CD8-positive, alpha-beta memory T cell (primary cell): ENCODE measurements around the gene EXPH5. TPM values are rescaled to one million over a fixed set of nuclear protein-coding genes. Genes with fewer than 3 reads are reported as not detected.
A peak's percentile ranks its signal among the peaks of the same experiment; 100 is the strongest.

Experiments used
- CTCF ChIA-PET: fragments of 350-600 bp; sonication (Branson Sonifier 250); formaldehyde crosslinking; loops from one replicate; lab custom pipeline; 2021; ENCODE audit warnings: antibody characterized with exemption; lab: Charles Lee
- POLR2A ChIA-PET: fragments of 350-600 bp; sonication (Branson Sonifier 250); formaldehyde crosslinking; loops from one replicate; lab custom pipeline; 2021; ENCODE audit warnings: antibody characterized with exemption; lab: Charles Lee
- DNase-seq, 5 donors: peaks; one replicate each; pipeline versions ENCODE4 v3.0.0 to v3.0.0-alpha.2; 2020 to 2022; ENCODE audit warnings: mixed read lengths in 1 of 5
- H3K27ac ChIP-seq: one replicate; pipeline ENCODE4 v1.7.0; 2013; ENCODE audit warnings: low read depth, mild to moderate bottlenecking, low read length, moderate library complexity
- H3K27me3 ChIP-seq: 2 replicates; pipeline ENCODE4 v1.7.0; 2013; ENCODE audit warnings: low read length, mild to moderate bottlenecking; ENCODE audit not compliant: insufficient read depth, poor library complexity, severe bottlenecking
- H3K36me3 ChIP-seq: 2 replicates; pipeline ENCODE4 v1.7.0; 2013; ENCODE audit warnings: mild to moderate bottlenecking, low read length, moderate library complexity; ENCODE audit not compliant: insufficient read depth
- H3K4me1 ChIP-seq: 2 replicates; pipeline ENCODE4 v1.7.0; 2013; ENCODE audit warnings: mild to moderate bottlenecking, low read length, moderate library complexity; ENCODE audit not compliant: insufficient read depth
- H3K4me3 ChIP-seq: 2 replicates; pipeline ENCODE4 v1.7.0; 2013; ENCODE audit warnings: mild to moderate bottlenecking, low read length
- H3K9me3 ChIP-seq: 2 replicates; pipeline ENCODE4 v1.7.0; 2013; ENCODE audit warnings: mild to moderate bottlenecking, low read length
- H3K27ac Mint-ChIP-seq, 8 donors: one replicate each; pipeline ENCODE4 v1.8.0; 2020 to 2021; ENCODE audit warnings: mixed read lengths in 8 of 8, mild to moderate bottlenecking in 6 of 8, inconsistent platforms in 3 of 8, moderate library complexity in 3 of 8
- H3K27me3 Mint-ChIP-seq, 2 donors: one replicate each; pipeline ENCODE4 v1.8.0; 2020 to 2021; ENCODE audit warnings: mixed read lengths in 2 of 2, mild to moderate bottlenecking in 1 of 2, moderate library complexity in 1 of 2
- H3K36me3 Mint-ChIP-seq, 3 donors: one replicate each; pipeline ENCODE4 v1.8.0; 2020 to 2021; ENCODE audit warnings: mixed read lengths in 3 of 3, inconsistent platforms in 1 of 3, mild to moderate bottlenecking in 1 of 3
- H3K4me1 Mint-ChIP-seq, 3 donors: one replicate each; pipeline ENCODE4 v1.8.0; 2020 to 2021; ENCODE audit warnings: mixed read lengths in 3 of 3, inconsistent platforms in 1 of 3, mild to moderate bottlenecking in 1 of 3
- H3K4me3 Mint-ChIP-seq, 7 donors: one replicate each; pipeline ENCODE4 v1.8.0; 2020 to 2021; ENCODE audit warnings: mixed read lengths in 7 of 7, mild to moderate bottlenecking in 6 of 7, moderate library complexity in 4 of 7, inconsistent platforms in 2 of 7
- H3K9me3 Mint-ChIP-seq, 5 donors: one replicate each; pipeline ENCODE4 v1.8.0; 2020 to 2022; ENCODE audit warnings: mixed read lengths in 5 of 5, mild to moderate bottlenecking in 3 of 5, moderate library complexity in 2 of 5, inconsistent platforms in 1 of 5
- polyA plus RNA-seq: library from polyadenylated mRNA; unstranded; fragments of 300-500 nt; fragmentation: Illumina TruSeq; gene quantifications from one replicate; pipeline ENCODE4 v1.2.3, GENCODE V29; 2021
- total RNA-seq, 2 experiments: library from RNA; stranded (reverse); gene quantifications; one replicate each; pipeline ENCODE4 v1.2.3, GENCODE V29; 2021

Gene EXPH5
- total and polyA plus RNA-seq, 3 experiments from 2014 or later, result 0.60 to 0.89 (median 0.85) TPM

- H3K4me1 Mint-ChIP-seq, result peaks cover 10 to 23% (median 18%) of the 10 kb centered on the region in 3 donors
- Histone ChIP-seq H3K9me3 (no peaks in the 10 kb centered on the region), H3K4me1 (peaks cover 16% of the 10 kb centered on the region), H3K4me3 (no peak overlapping the region), H3K27ac (no peak overlapping the region), H3K36me3 (no peaks in the 10 kb centered on the region), H3K27me3 (no peaks in the 10 kb centered on the region)
- no peak for DNase-seq
- POLR2A ChIA-PET, result no interaction called here
- H3K36me3 Mint-ChIP-seq, result no peaks in the 10 kb centered on the region
- H3K4me3 Mint-ChIP-seq, result no peak overlapping the region
- H3K27ac Mint-ChIP-seq, result no peak overlapping the region
- no peaks in the 10 kb centered on the region for H3K9me3 Mint-ChIP-seq
- peaks cover 0 to 3% of the 10 kb centered on the region in 2 donors for H3K27me3 Mint-ChIP-seq
- CTCF ChIA-PET, result interaction anchor here (1.0 kb wide), 1 partner anchor 35 kb away, joined by 3 read pairs; the partner anchor contains the start of gene EXPH5
Observed at GRCh38 chr11:108558222-108558621, 35.3 kb downstream of the EXPH5 start.

- H3K27ac ChIP-seq, result no peak overlapping the region
- Mint-ChIP-seq H3K9me3 (no peaks in the 10 kb centered on the region), H3K36me3 (peaks cover 0 to 1% (median 0%) of the 10 kb centered on the region in 3 donors), H3K4me3 (no peak overlapping the region), H3K27ac (no peak overlapping the region), H3K4me1 (peaks cover 10 to 23% (median 18%) of the 10 kb centered on the region in 3 donors), H3K27me3 (peaks cover 3% of the 10 kb centered on the region in 2 donors)
- CTCF ChIA-PET, result interaction anchor here (1.5 kb wide), 1 partner anchor 12 kb away, joined by 3 read pairs; no protein-coding TSS in a partner anchor
- no peaks in the 10 kb centered on the region for H3K9me3 ChIP-seq
- no peaks in the 10 kb centered on the region for H3K36me3 ChIP-seq
- no peaks in the 10 kb centered on the region for H3K27me3 ChIP-seq
- no peak overlapping the region for H3K4me3 ChIP-seq
- no peak for DNase-seq
- peaks cover 16% of the 10 kb centered on the region for H3K4me1 ChIP-seq
- POLR2A ChIA-PET, result interaction anchor here (0.6 kb wide), 1 partner anchor 16 kb away, joined by 3 read pairs; no protein-coding TSS in a partner anchor
Observed at GRCh38 chr11:108556019-108556418, 37.5 kb downstream of the EXPH5 start.

DNA sequence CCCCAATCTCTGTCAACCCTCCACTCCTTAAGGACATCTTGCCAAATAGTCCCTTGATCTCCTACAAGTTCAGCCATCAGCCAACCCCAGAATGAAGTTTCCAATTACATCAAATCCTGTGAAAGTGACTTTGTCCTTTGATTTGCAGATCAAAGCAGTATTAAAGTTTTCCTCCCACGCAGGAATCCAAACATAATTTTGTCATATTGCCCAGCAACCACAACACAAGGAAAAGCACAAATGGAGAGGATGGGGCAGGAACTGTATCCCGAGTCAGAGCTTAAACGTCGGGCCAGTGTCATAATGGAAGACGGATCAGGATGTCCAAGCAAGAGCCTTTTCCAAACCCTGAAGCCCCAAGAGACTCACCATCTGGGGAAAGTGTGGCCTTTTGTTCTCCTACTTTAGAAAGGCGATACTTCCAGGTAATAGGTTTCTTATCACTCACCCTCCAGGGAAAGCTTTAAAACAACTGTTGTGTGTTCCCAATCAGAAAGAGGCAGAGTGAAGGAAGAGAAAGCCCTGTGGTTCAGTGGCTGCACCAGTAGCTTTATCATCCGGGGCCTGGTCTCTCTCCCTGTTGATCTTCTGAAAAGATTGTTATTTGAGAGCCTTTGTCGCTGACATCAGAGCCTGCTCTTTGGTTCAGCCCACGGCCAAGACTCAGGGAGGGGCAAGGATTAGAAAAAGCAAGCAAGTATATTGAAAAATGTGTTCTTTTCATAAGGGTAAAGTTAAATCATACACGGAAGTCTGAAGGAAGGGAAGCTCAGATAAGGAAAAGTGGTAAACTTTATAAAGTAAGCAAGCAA is 41.7 kb downstream of the EXPH5 start:
- Mint-ChIP-seq H3K4me3 (no peak overlapping the region), H3K4me1 (no peaks in the 10 kb centered on the region), H3K27ac (peak overlapping the region in 1 of 8 donors; percentile 23), H3K36me3 (peaks cover 0 to 3% (median 0%) of the 10 kb centered on the region in 3 donors), H3K9me3 (no peaks in the 10 kb centered on the region), H3K27me3 (peaks cover 3 to 7% of the 10 kb centered on the region in 2 donors)
- Histone ChIP-seq H3K4me3 (no peak overlapping the region), H3K9me3 (no peaks in the 10 kb centered on the region), H3K4me1 (no peaks in the 10 kb centered on the region), H3K27me3 (no peaks in the 10 kb centered on the region), H3K36me3 (no peaks in the 10 kb centered on the region), H3K27ac (peak overlapping the region; percentile 62)
- ChIA-PET CTCF (no interaction called here), POLR2A (interaction anchor here (0.6 kb wide), 1 partner anchor 85 kb away, joined by 4 read pairs; no protein-coding TSS in a partner anchor)
- DNase-seq, result no peak

- H3K27ac ChIP-seq, result no peak overlapping the region
- no peaks in the 10 kb centered on the region for H3K4me1 ChIP-seq
- no peak overlapping the region for H3K27ac Mint-ChIP-seq
- no peaks in the 10 kb centered on the region for H3K4me1 Mint-ChIP-seq
- no peaks in the 10 kb centered on the region for H3K27me3 ChIP-seq
- H3K4me3 Mint-ChIP-seq, result no peak overlapping the region
- no peak overlapping the region for H3K4me3 ChIP-seq
- peaks cover 0 to 3% (median 0%) of the 10 kb centered on the region in 3 donors for H3K36me3 Mint-ChIP-seq
- no peaks in the 10 kb centered on the region for H3K9me3 Mint-ChIP-seq
- H3K36me3 ChIP-seq, result no peaks in the 10 kb centered on the region
- no peaks in the 10 kb centered on the region for H3K9me3 ChIP-seq
- CTCF ChIA-PET, result no interaction called here
- peaks cover 3 to 8% of the 10 kb centered on the region in 2 donors for H3K27me3 Mint-ChIP-seq
- POLR2A ChIA-PET, result no interaction called here
- DNase-seq, result no peak
Observed at GRCh38 chr11:108549319-108549885, 44.2 kb downstream of the EXPH5 start.

DNA sequence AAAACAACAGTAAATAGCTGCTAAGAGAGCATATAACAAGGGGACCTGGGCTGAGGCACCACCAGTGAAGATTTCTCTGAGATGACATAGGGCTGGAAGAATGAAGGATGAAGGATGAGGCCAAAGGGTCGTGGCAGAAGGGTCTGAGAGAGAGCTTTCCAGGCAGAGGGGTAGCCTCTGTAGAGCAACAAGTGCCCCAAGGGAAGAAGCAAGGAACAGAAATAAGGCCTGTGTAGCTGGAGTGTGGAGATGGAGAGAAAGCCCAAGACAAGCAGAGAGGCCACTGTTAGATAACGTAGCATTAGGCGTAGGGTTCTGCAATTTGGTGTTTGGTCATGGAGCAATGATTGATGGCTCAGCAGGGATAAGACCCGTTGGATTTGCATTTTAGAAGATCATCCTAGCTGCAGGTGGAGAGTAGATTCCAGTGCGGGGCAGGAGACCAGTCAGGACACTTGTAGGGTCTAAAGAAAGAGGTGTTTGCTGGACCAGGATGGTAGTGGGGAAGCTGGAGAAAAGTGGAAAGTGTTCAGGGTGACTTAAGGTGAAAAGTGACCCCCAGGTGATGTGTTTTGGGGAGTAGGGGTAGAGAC is 47.6 kb downstream of the EXPH5 start:
- Histone ChIP-seq H3K27ac (no peak overlapping the region), H3K36me3 (no peaks in the 10 kb centered on the region), H3K9me3 (no peaks in the 10 kb centered on the region), H3K27me3 (no peaks in the 10 kb centered on the region), H3K4me1 (no peaks in the 10 kb centered on the region), H3K4me3 (no peak overlapping the region)
- Mint-ChIP-seq H3K4me1 (no peaks in the 10 kb centered on the region), H3K4me3 (no peak overlapping the region), H3K9me3 (no peaks in the 10 kb centered on the region), H3K27ac (peak overlapping the region in 1 of 8 donors; percentile 4), H3K27me3 (peaks cover 0 to 8% of the 10 kb centered on the region in 2 donors), H3K36me3 (peaks cover 0 to 2% (median 0%) of the 10 kb centered on the region in 3 donors)
- DNase-seq, result no peak
- CTCF ChIA-PET, result no interaction called here
- POLR2A ChIA-PET, result no interaction called here

GRCh38 chr11:108543316-108543964 is 50.1 kb downstream of the EXPH5 start:
- DNase-seq, result no peak
- POLR2A ChIA-PET, result no interaction called here

GRCh38 chr11:108541531-108541930 is 52.0 kb downstream of the EXPH5 start:
- Histone ChIP-seq H3K4me1 (no peaks in the 10 kb centered on the region), H3K4me3 (no peak overlapping the region), H3K27ac (no peak overlapping the region), H3K27me3 (no peaks in the 10 kb centered on the region), H3K36me3 (no peaks in the 10 kb centered on the region), H3K9me3 (no peaks in the 10 kb centered on the region)
- Mint-ChIP-seq H3K4me3 (no peak overlapping the region), H3K27ac (no peak overlapping the region), H3K4me1 (peaks cover 0 to 9% (median 7%) of the 10 kb centered on the region in 3 donors), H3K36me3 (no peaks in the 10 kb centered on the region), H3K9me3 (no peaks in the 10 kb centered on the region), H3K27me3 (peaks cover 0 to 3% of the 10 kb centered on the region in 2 donors)
- DNase-seq, result no peak
- ChIA-PET CTCF (no interaction called here), POLR2A (no interaction called here)

More at GRCh38 chr11:108543316-108543964, 50.1 kb downstream of the EXPH5 start:
- Histone ChIP-seq H3K27ac (no peak overlapping the region), H3K9me3 (no peaks in the 10 kb centered on the region), H3K36me3 (no peaks in the 10 kb centered on the region), H3K4me1 (no peaks in the 10 kb centered on the region), H3K4me3 (no peak overlapping the region), H3K27me3 (no peaks in the 10 kb centered on the region)
- Mint-ChIP-seq H3K27ac (no peak overlapping the region), H3K4me3 (no peak overlapping the region), H3K36me3 (no peaks in the 10 kb centered on the region), H3K9me3 (no peaks in the 10 kb centered on the region), H3K27me3 (peaks cover 0 to 3% of the 10 kb centered on the region in 2 donors), H3K4me1 (peaks cover 0 to 2% (median under 1%) of the 10 kb centered on the region in 3 donors)
- CTCF ChIA-PET, result interaction anchor here (1.0 kb wide), 1 partner anchor 13 kb away, joined by 3 read pairs; no protein-coding TSS in a partner anchor
